ENCODE data around the gene THPO. TPM values are rescaled to one million over a fixed set of nuclear protein-coding genes. Genes with fewer than 3 reads are reported as not detected.

The THPO gene
- total RNA-seq, 6 donors from 2014 or later, result 0.14 to 0.84 TPM; not detected in 4

DNA sequence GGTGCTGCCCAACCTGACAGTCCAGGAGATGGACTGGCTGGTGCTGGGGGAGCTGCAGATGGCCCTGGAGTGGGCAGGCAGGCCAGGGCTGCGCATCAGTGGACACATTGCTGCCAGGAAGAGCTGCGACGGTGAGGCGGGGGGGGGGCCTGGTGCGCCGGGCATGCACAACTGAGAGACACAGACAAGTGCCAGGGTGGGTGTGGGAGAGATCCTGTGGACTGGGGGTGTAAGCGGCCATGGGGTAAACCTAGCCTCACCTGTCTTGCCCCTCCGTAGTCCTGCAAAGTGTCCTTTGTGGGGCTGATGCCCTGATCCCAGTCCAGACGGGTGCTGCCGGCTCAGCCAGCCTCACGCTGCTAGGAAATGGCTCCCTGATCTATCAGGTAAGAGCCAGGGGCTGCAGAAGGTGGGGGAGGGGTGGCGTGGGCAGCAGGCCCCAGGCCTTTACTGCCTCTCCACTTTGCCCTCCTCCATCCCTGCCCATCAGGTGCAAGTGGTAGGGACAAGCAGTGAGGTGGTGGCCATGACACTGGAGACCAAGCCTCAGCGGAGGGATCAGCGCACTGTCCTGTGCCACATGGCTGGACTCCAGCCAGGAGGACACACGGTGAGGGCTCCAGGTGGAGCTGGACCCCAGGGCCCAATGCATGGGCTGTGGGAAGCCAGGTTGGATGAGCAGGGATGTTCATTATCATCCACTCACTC, 5.2 kb upstream of the THPO start:
- TF ChIP-seq EP300 (IDR thresholded peaks at IDR 0.05), result no peak
- TF ChIP-seq POLR2AphosphoS5 (IDR thresholded peaks at IDR 0.05), result no peak
- TF ChIP-seq, protein P1, sequence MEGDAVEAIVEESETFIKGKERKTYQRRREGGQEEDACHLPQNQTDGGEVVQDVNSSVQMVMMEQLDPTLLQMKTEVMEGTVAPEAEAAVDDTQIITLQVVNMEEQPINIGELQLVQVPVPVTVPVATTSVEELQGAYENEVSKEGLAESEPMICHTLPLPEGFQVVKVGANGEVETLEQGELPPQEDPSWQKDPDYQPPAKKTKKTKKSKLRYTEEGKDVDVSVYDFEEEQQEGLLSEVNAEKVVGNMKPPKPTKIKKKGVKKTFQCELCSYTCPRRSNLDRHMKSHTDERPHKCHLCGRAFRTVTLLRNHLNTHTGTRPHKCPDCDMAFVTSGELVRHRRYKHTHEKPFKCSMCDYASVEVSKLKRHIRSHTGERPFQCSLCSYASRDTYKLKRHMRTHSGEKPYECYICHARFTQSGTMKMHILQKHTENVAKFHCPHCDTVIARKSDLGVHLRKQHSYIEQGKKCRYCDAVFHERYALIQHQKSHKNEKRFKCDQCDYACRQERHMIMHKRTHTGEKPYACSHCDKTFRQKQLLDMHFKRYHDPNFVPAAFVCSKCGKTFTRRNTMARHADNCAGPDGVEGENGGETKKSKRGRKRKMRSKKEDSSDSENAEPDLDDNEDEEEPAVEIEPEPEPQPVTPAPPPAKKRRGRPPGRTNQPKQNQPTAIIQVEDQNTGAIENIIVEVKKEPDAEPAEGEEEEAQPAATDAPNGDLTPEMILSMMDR (IDR thresholded peaks at IDR 0.05), result no peak
- TF ChIP-seq POLR2A (IDR thresholded peaks at IDR 0.05), result no peak
- Histone ChIP-seq H3K27me3 (peaks cover 0 to 25% (median 15%) of the 10 kb centered on the region in 4 donors), H3K27ac (no peak overlapping the region), H3K4me3 (no peak overlapping the region), H3K9me3 (no peaks in the 10 kb centered on the region), H3K4me1 (peaks cover 13 to 28% (median 15%) of the 10 kb centered on the region in 4 donors), H3K36me3 (no peaks in the 10 kb centered on the region)
- WGBS, 2 donors, result 90 to 95% methylated on average over 14 to 15 of the region's 15 CpGs
- peak in 1 of 2 donors; percentile 69 for DNase-seq
- ATAC-seq (ENCODE audit: low FRiP score in 2 of 2), result no peak

DNA sequence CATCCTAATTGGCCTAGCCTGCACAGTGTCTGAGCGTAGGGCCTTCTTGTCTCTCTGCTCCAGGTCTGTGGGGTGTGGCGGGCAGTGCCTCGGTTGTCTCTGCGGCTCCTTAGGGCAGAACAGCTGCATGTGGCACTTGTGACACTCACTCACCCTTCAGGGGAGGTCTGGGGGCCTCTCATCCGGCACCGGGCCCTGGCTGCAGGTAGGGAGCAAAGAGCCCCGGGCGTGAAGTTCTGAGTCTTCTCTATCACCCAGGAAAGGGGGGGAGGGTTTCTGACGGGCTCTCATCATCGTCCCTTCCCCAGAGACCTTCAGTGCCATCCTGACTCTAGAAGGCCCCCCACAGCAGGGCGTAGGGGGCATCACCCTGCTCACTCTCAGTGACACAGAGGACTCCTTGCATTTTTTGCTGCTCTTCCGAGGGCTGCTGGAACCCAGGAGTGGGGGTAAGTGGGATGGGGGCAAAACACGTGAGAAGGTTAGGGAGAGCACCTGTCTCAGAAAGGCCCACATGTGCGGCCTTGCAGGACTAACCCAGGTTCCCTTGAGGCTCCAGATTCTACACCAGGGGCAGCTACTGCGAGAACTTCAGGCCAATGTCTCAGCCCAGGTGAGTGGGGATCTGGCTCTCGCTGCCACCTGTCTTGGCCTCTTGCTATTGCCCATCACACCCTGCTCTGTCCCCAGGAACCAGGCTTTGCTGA, 4.5 kb upstream of the THPO start:
- Histone ChIP-seq H3K4me3 (no peak overlapping the region), H3K27me3 (peaks cover 0 to 25% (median 15%) of the 10 kb centered on the region in 4 donors), H3K4me1 (peaks cover 13 to 28% (median 18%) of the 10 kb centered on the region in 4 donors), H3K27ac (no peak overlapping the region), H3K36me3 (no peaks in the 10 kb centered on the region), H3K9me3 (no peaks in the 10 kb centered on the region)
- TF ChIP-seq, protein P1 (IDR thresholded peaks at IDR 0.05), result no peak
- TF ChIP-seq POLR2AphosphoS5 (IDR thresholded peaks at IDR 0.05) (no peak), POLR2A (IDR thresholded peaks at IDR 0.05) (no peak), EP300 (IDR thresholded peaks at IDR 0.05) (no peak)
- DNase-seq (no peak), ATAC-seq (ENCODE audit: low FRiP score in 2 of 2) (no peak)
- WGBS, 2 donors, result 90 to 93% methylated on average over 15 to 16 of the region's 16 CpGs

DNA sequence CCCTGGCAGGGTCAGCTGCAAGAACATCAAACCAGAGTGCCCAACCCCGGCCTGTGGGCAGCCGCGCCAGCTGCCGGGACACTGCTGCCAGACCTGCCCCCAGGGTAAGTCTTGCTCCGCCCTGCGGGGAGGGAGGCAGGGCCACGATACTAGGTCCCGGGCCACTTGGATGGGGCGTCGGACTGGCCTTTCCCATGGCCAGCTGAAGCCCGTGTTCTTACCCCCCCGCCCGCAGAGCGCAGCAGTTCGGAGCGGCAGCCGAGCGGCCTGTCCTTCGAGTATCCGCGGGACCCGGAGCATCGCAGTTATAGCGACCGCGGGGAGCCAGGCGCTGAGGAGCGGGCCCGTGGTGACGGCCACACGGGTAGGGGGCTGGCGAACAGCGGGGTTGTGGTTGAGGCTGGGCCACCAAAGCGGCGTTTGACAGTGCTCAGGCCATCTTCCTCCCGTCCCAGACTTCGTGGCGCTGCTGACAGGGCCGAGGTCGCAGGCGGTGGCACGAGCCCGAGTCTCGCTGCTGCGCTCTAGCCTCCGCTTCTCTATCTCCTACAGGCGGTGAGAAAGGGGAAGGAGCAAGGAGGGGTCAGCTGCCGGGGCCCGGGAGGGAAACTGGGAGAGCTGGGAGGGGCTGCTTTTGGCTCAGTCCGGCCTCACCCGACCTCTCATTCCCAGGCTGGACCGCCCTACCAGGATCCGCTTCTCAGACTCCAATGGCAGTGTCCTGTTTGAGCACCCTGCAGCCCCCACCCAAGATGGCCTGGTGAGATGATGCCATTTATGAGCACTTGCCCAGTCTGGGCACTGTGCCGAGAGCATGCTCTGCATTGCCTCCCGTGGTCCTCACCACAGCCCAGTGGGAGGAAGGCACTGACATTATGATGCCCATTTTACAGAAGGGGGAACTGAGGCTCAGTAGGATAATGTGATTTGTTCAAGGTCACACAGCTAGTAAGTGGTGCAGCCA, 3.5 kb upstream of the THPO start:
- Histone ChIP-seq H3K36me3 (no peaks in the 10 kb centered on the region), H3K4me3 (peak overlapping the region in 3 of 4 donors; percentile 11 to 55 (median 54)), H3K27me3 (peaks cover 0 to 25% (median 15%) of the 10 kb centered on the region in 4 donors), H3K4me1 (peaks cover 13 to 28% (median 18%) of the 10 kb centered on the region in 4 donors), H3K9me3 (no peaks in the 10 kb centered on the region), H3K27ac (peak overlapping the region in 2 of 4 donors; percentile 36 to 69)
- peak in 1 of 2 donors; percentile 84 for DNase-seq
- 8 to 60% methylated on average over 2 to 49 of the region's 55 CpGs for WGBS, 2 donors
- ATAC-seq (ENCODE audit: low FRiP score in 2 of 2), result peak in 1 of 2 donors; percentile 37
- TF ChIP-seq POLR2AphosphoS5 (IDR thresholded peaks at IDR 0.05), result no peak
- TF ChIP-seq, protein P1 (IDR thresholded peaks at IDR 0.05), result no peak
- TF ChIP-seq EP300 (IDR thresholded peaks at IDR 0.05), result no peak
- no peak for TF ChIP-seq POLR2A (IDR thresholded peaks at IDR 0.05)

DNA sequence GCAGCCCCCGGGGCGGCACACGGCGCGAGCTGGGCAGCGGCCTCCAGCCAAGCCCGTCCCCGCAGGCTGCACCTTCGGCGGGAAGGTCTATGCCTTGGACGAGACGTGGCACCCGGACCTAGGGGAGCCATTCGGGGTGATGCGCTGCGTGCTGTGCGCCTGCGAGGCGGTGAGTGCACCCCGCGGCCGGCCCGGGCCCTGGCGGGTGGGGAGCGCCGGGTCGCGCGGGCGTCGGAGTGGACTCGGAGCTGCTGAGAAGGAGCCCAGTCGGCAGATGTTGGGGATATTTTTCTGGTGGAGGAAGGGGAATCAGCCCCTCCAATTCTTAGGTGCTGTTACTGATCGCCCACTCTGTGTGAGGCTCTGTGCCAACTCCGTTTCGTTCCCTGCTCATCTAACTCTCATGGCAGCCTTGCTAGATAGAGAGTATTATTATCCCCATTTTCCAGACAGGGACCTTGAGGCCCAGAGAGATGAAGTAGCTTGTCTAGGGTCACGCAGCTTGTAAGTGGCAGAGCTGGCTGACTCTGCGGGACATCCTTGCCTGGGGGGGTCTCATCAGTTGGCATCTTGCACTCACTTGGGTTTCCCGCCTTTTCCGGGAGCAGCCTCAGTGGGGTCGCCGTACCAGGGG, 2.7 kb upstream of the THPO start:
- DNase-seq, result peak in 1 of 2 donors; percentile 88
- Histone ChIP-seq H3K9me3 (no peaks in the 10 kb centered on the region), H3K4me3 (peak overlapping the region; percentile 18 to 55 (median 51)), H3K27me3 (peaks cover 0 to 25% (median 15%) of the 10 kb centered on the region in 4 donors), H3K27ac (peak overlapping the region in 3 of 4 donors; percentile 36 to 71 (median 69)), H3K36me3 (no peaks in the 10 kb centered on the region), H3K4me1 (peaks cover 13 to 28% (median 18%) of the 10 kb centered on the region in 4 donors)
- WGBS, 2 donors, result 5 to 7% methylated on average over 5 to 20 of the region's 42 CpGs
- peak in 1 of 2 donors; percentile 11 for ATAC-seq (ENCODE audit: low FRiP score in 2 of 2)
- TF ChIP-seq POLR2A (IDR thresholded peaks at IDR 0.05), result no peak
- TF ChIP-seq, protein P1 (IDR thresholded peaks at IDR 0.05), result no peak

All from upper lobe of left lung (tissue), 6 donors.